HEK293T (cell line): ENCODE data around the gene USP46.

Experiments
- CTCF ChIA-PET: fragments of 350-600 bp; formaldehyde crosslinking; extraction: SDS; loops from one replicate; lab custom pipeline; 2021; ENCODE audit warnings: antibody characterized with exemption, inconsistent platforms; lab: Yijun Ruan, JAX
- POLR2A ChIA-PET: fragments of 350-600 bp; formaldehyde crosslinking; extraction: SDS; loops from one replicate; lab custom pipeline; 2020; ENCODE audit warnings: antibody characterized with exemption, inconsistent platforms; lab: Yijun Ruan, JAX
- DNase-seq: peaks from one replicate; pipeline ENCODE4 v3.0.0; 2012; ENCODE audit warnings: mixed read lengths; ENCODE audit errors: extremely low spot score
- ARNT ChIP-seq: fragments of 450-650 bp; IDR thresholded peaks from 2 replicates; pipeline ENCODE4 v1.6.1; 2017; ENCODE audit warnings: mild to moderate bottlenecking
- BHLHE40 ChIP-seq: fragments of 450-650 bp; IDR thresholded peaks from 2 replicates; pipeline ENCODE4 v1.6.1; 2016; ENCODE audit warnings: mild to moderate bottlenecking, moderate library complexity, borderline replicate concordance
- CTBP1 ChIP-seq: fragments of 450-650 bp; IDR thresholded peaks from 2 replicates; pipeline ENCODE4 v1.6.1; 2016; ENCODE audit warnings: borderline replicate concordance
- ELF4 ChIP-seq: fragments of 450-650 bp; IDR thresholded peaks from 2 replicates; pipeline ENCODE4 v1.6.1; 2017; ENCODE audit warnings: antibody characterized with exemption
- FOXA1 ChIP-seq: fragments of 450-650 bp; IDR thresholded peaks from 2 replicates; pipeline ENCODE4 v1.6.1; 2016; ENCODE audit warnings: mild to moderate bottlenecking
- FOXK2 ChIP-seq: fragments of 450-650 bp; IDR thresholded peaks from 2 replicates; pipeline ENCODE4 v1.6.1; 2016; ENCODE audit warnings: mild to moderate bottlenecking
- FOXM1 ChIP-seq: fragments of 450-650 bp; IDR thresholded peaks from 2 replicates; pipeline ENCODE4 v1.6.1; 2017; ENCODE audit warnings: mild to moderate bottlenecking, borderline replicate concordance
- HDGF ChIP-seq: fragments of 450-650 bp; IDR thresholded peaks from 2 replicates; pipeline ENCODE4 v1.6.1; 2017; ENCODE audit warnings: antibody characterized with exemption, borderline replicate concordance
- L3MBTL2 ChIP-seq: fragments of 450-650 bp; conservative IDR thresholded peaks from 2 replicates; pipeline ENCODE4 v1.6.1; 2016; ENCODE audit warnings: mild to moderate bottlenecking
- LEF1 ChIP-seq: fragments of 450-650 bp; IDR thresholded peaks from 2 replicates; pipeline ENCODE4 v1.6.1; 2017; ENCODE audit warnings: mild to moderate bottlenecking, borderline replicate concordance
- NFRKB ChIP-seq: fragments of 450-650 bp; IDR thresholded peaks from 2 replicates; pipeline ENCODE4 v1.6.1; 2016; ENCODE audit warnings: mild to moderate bottlenecking, moderate library complexity
- PKNOX1 ChIP-seq: fragments of 450-650 bp; IDR thresholded peaks from 2 replicates; pipeline ENCODE4 v1.6.1; 2016
- SP1 ChIP-seq: fragments of 450-650 bp; IDR thresholded peaks from 2 replicates; pipeline ENCODE4 v1.6.1; 2017
- SUZ12 ChIP-seq: fragments of 450-650 bp; IDR thresholded peaks from 2 replicates; pipeline ENCODE4 v1.6.1; 2016; ENCODE audit warnings: mild to moderate bottlenecking
- TARDBP ChIP-seq: fragments of 450-650 bp; IDR thresholded peaks from 2 replicates; pipeline ENCODE4 v1.6.1; 2016
- ZNF384 ChIP-seq: fragments of 450-650 bp; IDR thresholded peaks from 2 replicates; pipeline ENCODE4 v1.6.1; 2016

USP46 gene

GRCh38 chr4:52658641-52659000 is 480 bp downstream of the USP46 start:
- ChIA-PET CTCF (no interaction called here), POLR2A (interaction anchor here (0.9 to 2.0 kb wide), 5 partner anchors 9 to 64 kb away, joined by 3 to 16 read pairs (median 8); no protein-coding TSS in a partner anchor)

GRCh38 chr4:52657618-52658501 is 1.2 kb downstream of the USP46 start:
- no peak for DNase-seq
- POLR2A ChIA-PET, result interaction anchor here (0.7 to 2.0 kb wide), 6 partner anchors 8 to 65 kb away, joined by 3 to 16 read pairs (median 6); no protein-coding TSS in a partner anchor
- CTCF ChIA-PET, result no interaction called here
- TF ChIP-seq L3MBTL2, result peak; percentile 84
- no peak for TF ChIP-seq PKNOX1

More at GRCh38 chr4:52658641-52659000, 480 bp downstream of the USP46 start:
- DNase-seq, result peak; percentile 38
- TF ChIP-seq HDGF, result no peak
- no peak for TF ChIP-seq CTBP1
- TF ChIP-seq PKNOX1, result no peak
- no peak for TF ChIP-seq TARDBP
- TF ChIP-seq LEF1, result no peak
- TF ChIP-seq NFRKB, result no peak
- no peak for TF ChIP-seq FOXA1
- no peak for TF ChIP-seq SP1
- no peak for TF ChIP-seq FOXM1
- no peak for TF ChIP-seq FOXK2
- TF ChIP-seq BHLHE40, result no peak
- no peak for TF ChIP-seq ARNT
- no peak for TF ChIP-seq ELF4
- TF ChIP-seq ZNF384, result no peak
- TF ChIP-seq SUZ12, result no peak

GRCh38 chr4:52657292-52657617 is 1.8 kb downstream of the USP46 start:
- CTCF ChIA-PET, result interaction anchor here (1.5 kb wide), 1 partner anchor 112 kb away, joined by 4 read pairs; no protein-coding TSS in a partner anchor

GRCh38 chr4:52655506-52655905 is 3.6 kb downstream of the USP46 start:
- POLR2A ChIA-PET, result no interaction called here

More at GRCh38 chr4:52657292-52657617, 1.8 kb downstream of the USP46 start:
- DNase-seq, result no peak
- TF ChIP-seq TARDBP, result no peak
- TF ChIP-seq BHLHE40, result no peak
- TF ChIP-seq LEF1, result no peak
- TF ChIP-seq ARNT, result no peak
- TF ChIP-seq SP1, result no peak
- no peak for TF ChIP-seq SUZ12
- TF ChIP-seq FOXK2, result no peak
- TF ChIP-seq ZNF384, result no peak
- no peak for TF ChIP-seq FOXA1
- TF ChIP-seq L3MBTL2, result no peak
- no peak for TF ChIP-seq FOXM1
- TF ChIP-seq NFRKB, result no peak
- TF ChIP-seq HDGF, result no peak
- TF ChIP-seq CTBP1, result no peak
- no peak for TF ChIP-seq ELF4
- TF ChIP-seq PKNOX1, result no peak
- POLR2A ChIA-PET, result interaction anchor here (0.7 to 2.0 kb wide), 5 partner anchors 7 to 65 kb away, joined by 3 to 16 read pairs (median 8); no protein-coding TSS in a partner anchor

More at GRCh38 chr4:52655506-52655905, 3.6 kb downstream of the USP46 start:
- DNase-seq, result no peak
- TF ChIP-seq FOXA1, result no peak
- TF ChIP-seq ARNT, result no peak
- TF ChIP-seq NFRKB, result no peak
- no peak for TF ChIP-seq HDGF
- no peak for TF ChIP-seq CTBP1
- no peak for TF ChIP-seq BHLHE40
- no peak for TF ChIP-seq FOXK2
- TF ChIP-seq ZNF384, result no peak
- no peak for TF ChIP-seq PKNOX1
- no peak for TF ChIP-seq L3MBTL2
- no peak for TF ChIP-seq TARDBP
- TF ChIP-seq FOXM1, result no peak
- no peak for TF ChIP-seq SP1
- TF ChIP-seq SUZ12, result no peak
- no peak for TF ChIP-seq ELF4
- CTCF ChIA-PET, result no interaction called here
